ENCODE results near the gene CHCHD4. TPM values are rescaled to one million over a fixed set of nuclear protein-coding genes. Genes with fewer than 3 reads are reported as not detected.

The CHCHD4 gene
- total and polyA plus RNA-seq, 2 donors (not counting 1 experiment from before 2014, with no cell fraction given) = 12.7 to 16.3 TPM

DNA sequence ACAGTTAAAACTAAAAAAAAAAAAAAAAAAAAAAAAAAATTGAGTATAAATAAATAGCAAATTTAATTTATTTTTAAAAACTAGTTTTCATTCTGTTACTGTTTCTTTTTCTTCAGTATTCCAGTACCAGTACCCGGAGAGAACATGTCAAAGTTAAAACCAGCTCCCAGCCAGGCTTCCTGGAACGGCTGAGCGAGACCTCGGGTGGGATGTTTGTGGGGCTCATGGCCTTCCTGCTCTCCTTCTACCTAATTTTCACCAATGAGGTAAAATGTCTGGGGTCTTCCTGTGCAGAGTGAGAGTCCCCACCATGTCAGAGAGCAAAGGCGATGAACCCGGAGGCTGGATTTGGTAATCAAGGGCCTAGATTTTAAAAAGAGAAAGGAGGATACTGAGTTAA lies 4.6 kb upstream of the CHCHD4 start:
- DNase-seq (ENCODE audit: low read depth in 2 of 2) = no peak
- H3K9ac ChIP-seq (ENCODE audit: insufficient read depth, low read length) = no peak overlapping the region
- peaks cover 5% of the 10 kb centered on the region for H3K4me1 ChIP-seq (ENCODE audit: control insufficient read depth, extremely low read depth, insufficient read depth, low read length)
- no peak overlapping the region for H3K27ac ChIP-seq (ENCODE audit: insufficient read depth, low read length)
- H2AFZ ChIP-seq (ENCODE audit: low read length) = no peak overlapping the region
- no peaks in the 10 kb centered on the region for H4K20me1 ChIP-seq (ENCODE audit: control insufficient read depth, extremely low read depth, insufficient read depth, low read length)
- H3K4me2 ChIP-seq (ENCODE audit: extremely low read depth, insufficient read depth, low read length) = no peak overlapping the region
- peaks cover 37% of the 10 kb centered on the region for H3K36me3 ChIP-seq (ENCODE audit: control insufficient read depth, insufficient read depth, low read length)
- no peak for TF ChIP-seq EZH2 (IDR thresholded peaks at IDR 0.05; ENCODE audit: low read length, missing control alignments)
- TF ChIP-seq, protein P1, sequence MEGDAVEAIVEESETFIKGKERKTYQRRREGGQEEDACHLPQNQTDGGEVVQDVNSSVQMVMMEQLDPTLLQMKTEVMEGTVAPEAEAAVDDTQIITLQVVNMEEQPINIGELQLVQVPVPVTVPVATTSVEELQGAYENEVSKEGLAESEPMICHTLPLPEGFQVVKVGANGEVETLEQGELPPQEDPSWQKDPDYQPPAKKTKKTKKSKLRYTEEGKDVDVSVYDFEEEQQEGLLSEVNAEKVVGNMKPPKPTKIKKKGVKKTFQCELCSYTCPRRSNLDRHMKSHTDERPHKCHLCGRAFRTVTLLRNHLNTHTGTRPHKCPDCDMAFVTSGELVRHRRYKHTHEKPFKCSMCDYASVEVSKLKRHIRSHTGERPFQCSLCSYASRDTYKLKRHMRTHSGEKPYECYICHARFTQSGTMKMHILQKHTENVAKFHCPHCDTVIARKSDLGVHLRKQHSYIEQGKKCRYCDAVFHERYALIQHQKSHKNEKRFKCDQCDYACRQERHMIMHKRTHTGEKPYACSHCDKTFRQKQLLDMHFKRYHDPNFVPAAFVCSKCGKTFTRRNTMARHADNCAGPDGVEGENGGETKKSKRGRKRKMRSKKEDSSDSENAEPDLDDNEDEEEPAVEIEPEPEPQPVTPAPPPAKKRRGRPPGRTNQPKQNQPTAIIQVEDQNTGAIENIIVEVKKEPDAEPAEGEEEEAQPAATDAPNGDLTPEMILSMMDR (conservative IDR thresholded peaks at IDR 0.05 in 1 of 2, IDR thresholded peaks at IDR 0.05 in 1 of 2; ENCODE audit: low read depth in 1 of 2, low read length in 2 of 2) = no peak
- H3K9me3 ChIP-seq (ENCODE audit: control insufficient read depth, insufficient read depth, low read depth, low read length) = no peaks in the 10 kb centered on the region
- no peaks in the 10 kb centered on the region for H3K27me3 ChIP-seq (ENCODE audit: control insufficient read depth, insufficient read depth, low read length)
- H3K79me2 ChIP-seq (ENCODE audit: control insufficient read depth, insufficient read depth, low read length) = peaks cover 43% of the 10 kb centered on the region
- H3K4me3 ChIP-seq (replicated peaks in 1 of 4; ENCODE audit: control extremely low read depth in 1 of 4, insufficient read depth in 1 of 4, low read depth in 3 of 4, low read length in 4 of 4) = no peak overlapping the region

DNA sequence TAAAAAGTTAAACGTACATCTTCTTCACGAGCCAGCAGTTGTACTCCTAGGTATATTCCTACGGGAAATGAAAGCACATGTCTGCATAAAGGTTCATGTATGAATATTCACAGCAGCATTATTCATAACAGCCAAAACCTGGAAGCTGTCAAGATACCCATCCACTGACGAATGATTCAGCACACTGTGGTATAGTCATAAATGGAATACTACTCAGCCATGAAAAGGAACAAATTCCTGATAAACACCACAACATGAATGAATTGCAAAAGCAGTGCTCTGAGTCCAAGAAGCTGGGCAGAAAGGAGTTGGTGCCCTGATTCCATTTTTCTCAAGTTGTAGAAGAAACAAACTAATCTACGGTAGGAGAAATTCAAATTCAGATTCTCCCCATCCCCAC lies 4.1 kb upstream of the CHCHD4 start:
- Histone ChIP-seq H2AFZ (ENCODE audit: low read length) (no peak overlapping the region), H3K79me2 (ENCODE audit: control insufficient read depth, insufficient read depth, low read length) (peaks cover 48% of the 10 kb centered on the region), H3K27me3 (ENCODE audit: control insufficient read depth, insufficient read depth, low read length) (no peaks in the 10 kb centered on the region), H3K4me3 (replicated peaks in 1 of 4; ENCODE audit: control extremely low read depth in 1 of 4, insufficient read depth in 1 of 4, low read depth in 3 of 4, low read length in 4 of 4) (no peak overlapping the region), H3K9ac (ENCODE audit: insufficient read depth, low read length) (no peak overlapping the region), H4K20me1 (ENCODE audit: control insufficient read depth, extremely low read depth, insufficient read depth, low read length) (no peaks in the 10 kb centered on the region), H3K4me2 (ENCODE audit: extremely low read depth, insufficient read depth, low read length) (no peak overlapping the region), H3K36me3 (ENCODE audit: control insufficient read depth, insufficient read depth, low read length) (peaks cover 31% of the 10 kb centered on the region), H3K27ac (ENCODE audit: insufficient read depth, low read length) (no peak overlapping the region), H3K4me1 (ENCODE audit: control insufficient read depth, extremely low read depth, insufficient read depth, low read length) (peaks cover 7% of the 10 kb centered on the region), H3K9me3 (ENCODE audit: control insufficient read depth, insufficient read depth, low read depth, low read length) (no peaks in the 10 kb centered on the region)
- no peak for DNase-seq (ENCODE audit: low read depth in 2 of 2)
- no peak for TF ChIP-seq EZH2 (IDR thresholded peaks at IDR 0.05; ENCODE audit: low read length, missing control alignments)
- TF ChIP-seq, protein P1 (conservative IDR thresholded peaks at IDR 0.05 in 1 of 2, IDR thresholded peaks at IDR 0.05 in 1 of 2; ENCODE audit: low read depth in 1 of 2, low read length in 2 of 2) = no peak

DNA sequence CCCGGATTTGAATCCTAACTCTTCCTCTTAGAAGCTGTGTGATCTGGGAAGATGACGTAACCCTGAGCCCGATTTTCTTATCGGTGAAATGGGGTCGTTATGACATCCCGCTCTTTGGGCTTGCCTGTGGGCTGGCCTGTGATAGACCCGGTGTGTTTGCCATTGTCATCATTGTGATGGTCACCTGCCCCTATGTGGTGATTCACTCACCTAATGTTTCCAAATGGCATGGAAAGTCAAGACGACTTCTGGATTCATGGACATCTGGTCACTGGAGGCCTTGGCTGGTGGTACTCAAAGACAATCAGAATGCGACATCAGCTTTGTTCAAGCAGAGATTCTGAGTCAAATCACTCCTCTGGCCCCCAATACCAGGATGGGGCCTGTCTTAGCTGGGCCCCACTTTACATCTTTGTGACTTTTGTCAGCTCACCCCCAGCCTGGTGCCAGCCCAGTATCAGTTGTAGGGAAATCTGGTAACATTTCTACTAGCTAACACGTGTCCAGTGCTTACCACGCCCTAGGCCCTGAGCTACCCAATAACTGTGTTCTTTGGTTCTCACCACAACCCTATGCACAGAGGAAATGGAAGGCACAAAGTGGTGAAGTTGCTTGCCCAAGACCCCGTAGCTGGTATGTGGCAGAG lies 3.0 kb upstream of the CHCHD4 start:
- Histone ChIP-seq H3K36me3 (ENCODE audit: control insufficient read depth, insufficient read depth, low read length) (peaks cover 22% of the 10 kb centered on the region), H3K4me1 (ENCODE audit: control insufficient read depth, extremely low read depth, insufficient read depth, low read length) (peaks cover 7% of the 10 kb centered on the region), H3K4me3 (replicated peaks in 1 of 4; ENCODE audit: control extremely low read depth in 1 of 4, insufficient read depth in 1 of 4, low read depth in 3 of 4, low read length in 4 of 4) (no peak overlapping the region), H3K9ac (ENCODE audit: insufficient read depth, low read length) (no peak overlapping the region), H3K27me3 (ENCODE audit: control insufficient read depth, insufficient read depth, low read length) (no peaks in the 10 kb centered on the region), H4K20me1 (ENCODE audit: control insufficient read depth, extremely low read depth, insufficient read depth, low read length) (no peaks in the 10 kb centered on the region), H3K27ac (ENCODE audit: insufficient read depth, low read length) (no peak overlapping the region), H3K4me2 (ENCODE audit: extremely low read depth, insufficient read depth, low read length) (no peak overlapping the region), H3K79me2 (ENCODE audit: control insufficient read depth, insufficient read depth, low read length) (peaks cover 54% of the 10 kb centered on the region), H2AFZ (ENCODE audit: low read length) (no peak overlapping the region), H3K9me3 (ENCODE audit: control insufficient read depth, insufficient read depth, low read depth, low read length) (no peaks in the 10 kb centered on the region)
- no peak for DNase-seq (ENCODE audit: low read depth in 2 of 2)
- TF ChIP-seq, protein P1 (conservative IDR thresholded peaks at IDR 0.05 in 1 of 2, IDR thresholded peaks at IDR 0.05 in 1 of 2; ENCODE audit: low read depth in 1 of 2, low read length in 2 of 2) = no peak
- TF ChIP-seq EZH2 (IDR thresholded peaks at IDR 0.05; ENCODE audit: low read length, missing control alignments) = no peak

Measured in fibroblast of lung (primary cell).